Hematopoietic multipotent progenitor cell treated with erythropoietin and hydrocortisone succinate and interleukin-3 and kit ligand, for 17 days (in vitro differentiated cells): ENCODE data around the gene CCDC60.
"Not testable (repeated sequence)": the region's sequence is repeated elsewhere in the genome, so short reads cannot be mapped to it uniquely, and the experiment has no call there.

ENCODE experiments used
- DNase-seq: peaks from one replicate; pipeline ENCODE4 v3.0.0-alpha.2; 2015; ENCODE audit warnings: low spot score

CCDC60 gene

DNA sequence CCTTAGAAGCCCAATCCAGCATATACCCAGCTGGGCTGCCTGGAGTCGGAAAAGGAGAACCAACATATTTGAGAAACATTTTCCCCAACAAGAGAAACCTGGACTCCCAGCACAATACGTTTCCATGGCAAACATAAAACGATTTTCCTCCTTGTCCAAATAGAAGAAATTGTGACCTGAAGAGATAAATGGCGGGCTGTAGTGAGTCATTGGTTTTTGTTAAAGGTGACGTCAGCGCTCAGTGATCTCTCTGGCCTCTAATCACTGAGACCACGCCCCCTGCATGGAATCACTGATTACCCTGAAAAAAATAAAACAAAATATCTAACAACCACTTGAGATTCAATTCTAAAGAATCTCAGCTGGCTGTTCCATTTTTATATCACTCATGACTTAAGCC lies 6.0 kb downstream of the CCDC60 start:
- no peak for DNase-seq

DNA sequence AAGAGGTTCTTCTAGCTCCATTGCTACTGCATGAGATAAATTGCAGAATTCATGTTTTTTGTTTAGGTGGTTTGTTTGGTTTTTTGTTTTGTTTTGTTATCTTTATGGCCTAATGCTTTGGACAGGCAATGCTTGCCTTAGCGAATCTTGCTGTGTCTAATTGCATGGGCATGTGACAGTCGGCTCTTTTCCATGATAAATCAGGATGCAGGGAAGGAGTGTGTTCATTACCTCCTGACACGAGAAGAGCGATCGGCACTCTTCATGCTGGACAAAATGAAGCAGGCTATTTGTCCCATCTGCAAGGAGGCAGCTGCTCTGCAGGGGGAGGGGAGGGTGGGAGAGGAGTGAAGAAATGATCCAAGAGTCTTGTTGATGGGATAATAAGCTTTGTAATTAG lies 6.5 kb downstream of the CCDC60 start:
- no peak for DNase-seq

DNA sequence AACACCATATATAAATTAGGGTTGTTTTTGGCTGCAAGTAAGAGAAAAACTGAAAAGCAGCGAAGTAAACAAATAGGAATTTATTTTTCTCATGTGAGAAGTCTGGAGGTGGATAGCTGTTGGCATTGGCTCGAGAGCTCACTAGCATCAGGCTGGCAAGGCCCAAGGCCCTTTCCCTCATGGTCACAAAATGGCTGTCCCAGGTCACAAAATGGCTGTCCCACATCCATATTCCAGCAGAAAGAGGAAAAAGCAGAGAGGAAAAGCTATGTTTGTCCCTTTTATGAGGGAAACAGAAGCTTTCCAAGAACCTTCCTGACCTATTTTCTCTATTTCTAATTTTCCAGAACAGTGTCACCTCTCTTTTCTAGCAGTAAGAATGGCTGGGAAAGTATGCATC lies 7.5 kb downstream of the CCDC60 start:
- DNase-seq = no peak

DNA sequence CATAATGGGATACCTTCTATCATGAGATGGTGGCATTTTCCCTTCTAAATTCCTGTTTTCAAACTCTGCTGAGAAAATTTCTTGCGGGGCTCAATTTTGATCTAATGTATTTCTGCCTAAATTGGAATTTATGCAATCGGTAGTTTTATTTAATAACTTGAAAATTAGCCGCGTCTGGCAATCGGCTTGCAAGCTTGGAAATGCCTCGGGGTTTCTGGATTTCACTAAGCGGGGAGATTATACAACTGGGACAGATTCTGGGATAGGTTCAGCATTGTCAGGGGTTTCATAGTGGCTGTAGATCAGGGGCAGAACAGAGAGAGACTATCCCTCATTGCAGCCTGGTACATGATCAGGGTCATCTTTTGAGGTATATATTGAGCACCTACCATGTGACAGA lies 8.6 kb downstream of the CCDC60 start:
- no peak for DNase-seq

DNA sequence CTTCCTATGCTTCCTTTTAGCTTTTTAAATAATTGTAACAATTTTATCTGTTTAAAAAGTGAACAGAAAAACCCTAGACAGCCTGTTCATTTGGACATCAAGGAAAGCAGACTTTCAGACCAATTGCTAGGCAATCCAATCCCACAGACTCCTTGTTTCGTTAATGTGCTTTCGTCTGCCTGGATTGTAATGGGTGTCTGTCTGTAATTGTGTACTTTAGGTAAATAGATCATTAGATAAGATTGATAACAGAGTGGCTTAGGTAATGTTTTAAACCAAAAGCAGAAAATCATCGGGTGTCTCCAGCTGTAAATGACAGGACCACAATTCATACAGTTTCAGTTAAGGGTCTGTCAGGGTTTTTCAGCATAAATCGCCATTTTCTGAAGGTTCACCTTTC lies 19.6 kb downstream of the CCDC60 start:
- DNase-seq = no peak

DNA sequence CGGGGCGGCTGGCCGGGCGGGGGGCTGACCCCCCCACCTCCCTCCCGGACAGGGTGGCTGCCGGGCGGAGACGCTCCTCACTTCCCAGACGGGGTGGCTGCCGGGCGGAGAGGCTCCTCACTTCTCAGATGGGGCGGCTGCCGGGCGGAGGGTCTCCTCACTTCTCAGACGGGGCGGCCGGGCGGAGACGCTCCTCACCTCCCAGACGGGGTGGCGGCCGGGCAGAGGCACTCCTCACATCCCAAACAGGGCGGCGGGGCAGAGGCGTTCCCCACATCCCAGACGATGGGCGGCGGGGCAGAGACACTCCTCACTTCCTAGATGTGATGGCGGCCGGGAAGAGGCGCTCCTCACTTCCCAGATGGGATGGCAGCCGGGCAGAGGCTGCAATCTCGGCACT lies 25.8 kb downstream of the CCDC60 start:
- DNase-seq = not testable (repeated sequence)

DNA sequence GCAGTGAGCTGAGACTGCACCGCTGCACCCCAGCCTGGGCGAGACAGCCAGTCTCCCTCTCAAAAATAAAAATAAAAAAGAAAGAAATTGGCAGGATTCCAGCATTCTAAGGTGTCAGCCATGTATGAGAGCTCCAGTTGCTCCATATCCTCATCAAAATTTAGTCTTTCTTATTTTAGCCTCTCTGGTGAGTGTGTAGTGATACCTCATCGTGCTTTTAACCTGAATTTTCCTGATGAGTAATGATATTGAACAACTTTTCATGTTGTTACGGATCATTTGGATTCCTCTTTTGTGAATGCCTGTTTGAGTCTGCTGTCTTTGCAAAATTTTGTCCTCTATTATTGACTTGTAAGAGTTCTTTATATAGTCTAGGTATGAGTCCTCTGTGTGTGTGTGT lies 28.5 kb downstream of the CCDC60 start:
- DNase-seq = no peak

DNA sequence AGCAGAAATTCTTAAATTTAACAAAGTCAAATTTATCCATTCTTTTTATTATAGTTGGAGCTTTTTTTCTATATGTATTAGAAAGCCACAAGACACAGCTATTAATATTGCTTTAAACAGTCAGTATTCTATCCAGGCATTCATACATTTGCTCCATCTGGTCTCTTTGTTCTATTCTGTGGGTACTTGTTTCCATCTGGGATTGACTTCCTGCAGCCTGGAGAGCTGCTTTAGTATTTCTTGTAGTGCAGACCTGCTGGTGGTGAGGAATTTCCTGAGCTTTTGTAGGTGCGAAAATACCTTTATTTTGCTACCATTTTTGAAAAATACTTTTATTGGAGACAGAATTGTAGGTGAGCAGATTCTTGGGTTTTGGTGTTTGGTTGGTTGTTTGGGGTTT lies 29.0 kb downstream of the CCDC60 start:
- no peak for DNase-seq

DNA sequence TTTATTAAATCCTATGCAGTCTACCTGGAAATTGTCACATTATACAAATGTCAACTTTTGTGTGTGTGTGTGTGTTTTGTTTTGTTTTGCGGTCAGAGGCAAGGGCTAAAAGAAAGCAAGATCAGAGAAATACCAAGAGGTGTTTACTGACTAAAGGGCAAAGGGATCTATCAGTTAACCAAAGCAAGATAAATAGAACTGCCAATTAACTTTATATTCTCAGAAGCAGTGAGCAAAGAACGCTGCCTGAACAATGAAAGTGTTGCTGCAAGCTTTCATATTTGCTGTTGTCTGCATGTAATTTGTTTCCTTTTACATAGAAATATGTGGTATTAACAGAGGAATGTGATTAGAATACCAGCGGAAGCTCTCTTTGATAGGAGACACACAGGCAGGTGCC lies 30.9 kb downstream of the CCDC60 start:
- DNase-seq = no peak

DNA sequence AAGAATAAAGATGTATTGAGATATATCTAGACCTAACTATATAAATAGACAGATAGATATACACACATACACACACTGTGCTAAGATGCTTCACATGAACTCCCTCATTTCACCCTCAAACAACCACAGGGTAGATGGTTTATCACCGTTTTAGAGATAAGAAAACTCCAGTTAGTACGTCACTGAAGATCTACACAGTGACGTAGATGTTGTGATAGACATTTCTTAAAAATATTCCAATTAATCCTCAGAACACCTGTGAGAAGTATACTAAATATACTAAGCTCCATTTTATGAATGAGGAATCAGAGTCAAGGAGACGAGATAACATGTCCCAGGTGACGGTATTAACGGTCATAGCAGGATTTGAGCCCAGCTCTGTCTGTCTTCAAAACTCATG lies 31.5 kb downstream of the CCDC60 start:
- no peak for DNase-seq

DNA sequence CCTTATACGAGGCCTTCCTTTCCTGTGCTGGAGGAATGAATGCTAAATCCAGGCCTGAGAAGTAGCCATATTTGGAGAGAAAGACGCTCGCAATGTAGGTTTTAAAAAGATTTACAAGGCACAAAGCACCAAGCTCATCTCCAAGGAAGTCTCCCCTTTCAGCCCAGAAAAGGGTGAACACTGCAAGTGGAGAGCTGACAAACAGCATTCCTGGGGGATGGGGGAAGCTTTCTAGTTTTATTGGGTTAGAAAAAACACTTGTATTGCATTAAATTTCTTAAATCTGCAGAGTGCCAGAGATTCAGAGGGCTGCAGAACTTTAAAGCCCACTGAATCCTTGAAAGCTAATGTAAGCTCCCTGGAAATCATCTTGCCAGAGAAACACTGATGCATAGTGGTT lies 34.6 kb downstream of the CCDC60 start:
- DNase-seq = no peak

DNA sequence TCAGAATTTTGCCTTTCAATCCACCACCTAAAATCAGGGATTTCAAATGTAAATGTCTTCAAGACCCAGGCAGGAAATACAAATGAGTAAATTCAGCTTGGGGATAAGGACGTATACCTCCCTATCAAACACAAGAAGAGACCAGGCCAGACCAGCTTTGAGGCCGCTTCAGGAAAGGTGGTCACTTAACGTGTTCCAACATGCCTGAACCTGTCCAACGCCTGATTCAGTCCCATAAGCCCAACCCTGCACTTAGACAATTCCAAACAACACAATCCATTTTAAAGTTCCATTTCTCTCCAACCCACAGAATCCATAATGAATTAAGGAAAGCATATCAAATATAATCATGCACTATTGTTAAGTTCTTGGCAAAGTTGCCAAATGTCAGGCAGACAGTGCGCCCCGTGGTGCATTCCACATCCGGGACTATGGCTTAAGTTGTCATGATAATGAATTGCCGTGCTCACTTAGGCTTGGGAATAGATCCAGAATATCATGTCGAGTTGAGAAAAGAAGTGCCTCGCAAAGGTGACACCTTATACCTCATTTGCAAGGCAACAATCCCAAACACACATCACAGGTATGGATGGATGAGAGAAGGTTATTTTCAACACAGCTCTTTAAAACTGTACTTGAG lies 35.5 kb downstream of the CCDC60 start:
- no peak for DNase-seq

DNA sequence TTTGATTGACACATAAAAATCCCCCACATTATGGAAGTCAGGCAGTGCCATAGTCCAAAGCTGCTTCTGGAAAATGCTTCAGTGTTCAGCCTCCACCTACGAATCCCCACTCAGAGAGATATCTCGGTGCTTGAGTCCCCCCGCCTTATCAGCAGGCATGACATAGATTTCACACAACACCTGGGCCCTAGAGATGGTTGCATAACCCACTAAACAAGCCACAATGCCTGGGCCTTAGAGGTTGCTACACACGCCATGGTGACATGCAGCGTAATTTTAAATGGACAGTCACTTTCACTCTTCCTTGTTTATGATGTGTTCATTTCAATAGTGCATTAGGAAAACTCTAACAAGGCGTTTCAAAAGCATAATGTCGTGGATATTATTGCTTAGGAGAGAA lies 38.0 kb downstream of the CCDC60 start:
- no peak for DNase-seq

DNA sequence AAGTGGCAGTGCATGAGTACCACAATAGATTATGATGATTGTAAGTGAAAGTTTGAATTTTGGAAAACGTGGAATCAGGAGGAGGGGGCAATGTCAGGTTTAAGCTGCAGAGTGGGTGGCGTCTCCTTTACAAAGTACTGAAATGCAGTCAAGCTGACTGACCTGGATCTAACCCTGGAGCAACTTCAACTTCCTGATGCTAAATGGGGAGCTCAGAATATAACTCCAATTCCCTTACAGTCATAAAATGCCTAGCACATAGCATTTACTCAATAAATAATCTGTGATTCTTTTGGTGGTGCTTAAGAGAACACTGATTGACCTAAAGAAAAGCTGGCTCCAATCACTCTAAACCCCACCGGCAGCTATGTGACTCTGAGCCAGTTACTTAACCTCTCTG lies 38.5 kb downstream of the CCDC60 start:
- DNase-seq = no peak

DNA sequence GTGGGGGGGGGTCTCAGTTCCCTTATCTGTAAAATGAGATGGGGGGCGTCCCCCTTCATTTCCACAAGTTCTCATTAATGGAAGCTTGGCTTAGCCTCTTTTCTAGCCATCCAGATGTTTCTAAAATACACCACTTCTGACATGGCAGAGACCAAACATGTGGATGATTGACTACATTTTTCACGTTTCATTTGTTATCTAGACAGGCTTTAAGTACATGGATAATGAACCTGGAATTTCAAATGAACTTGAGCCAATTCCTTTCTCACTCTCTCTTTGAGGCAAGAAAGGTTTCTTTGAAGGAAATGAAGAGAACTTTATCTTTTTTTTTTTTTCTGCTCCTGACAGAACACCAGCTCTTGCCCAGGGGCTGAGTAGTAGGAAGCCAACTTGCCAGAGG lies 39.1 kb downstream of the CCDC60 start:
- DNase-seq = no peak

DNA sequence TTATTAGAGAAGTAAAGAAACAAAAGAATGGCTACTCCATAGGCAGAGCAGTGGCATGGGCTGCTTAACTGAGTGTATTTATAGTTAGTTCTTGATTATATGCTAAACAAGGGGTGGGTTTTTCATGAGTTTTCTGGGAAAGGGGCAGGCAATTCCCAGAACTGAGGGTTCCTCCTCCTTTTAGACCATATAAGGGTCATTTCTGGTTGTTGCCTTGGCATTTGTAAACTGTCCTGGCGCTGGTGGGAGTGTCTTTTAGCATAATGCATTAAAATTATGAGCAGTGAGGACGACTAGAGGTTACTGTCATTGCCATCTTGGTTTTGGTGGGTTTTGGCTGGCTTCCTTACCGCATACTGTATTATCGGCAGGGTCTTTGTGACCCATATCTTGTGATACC lies 40.1 kb downstream of the CCDC60 start:
- no peak for DNase-seq

DNA sequence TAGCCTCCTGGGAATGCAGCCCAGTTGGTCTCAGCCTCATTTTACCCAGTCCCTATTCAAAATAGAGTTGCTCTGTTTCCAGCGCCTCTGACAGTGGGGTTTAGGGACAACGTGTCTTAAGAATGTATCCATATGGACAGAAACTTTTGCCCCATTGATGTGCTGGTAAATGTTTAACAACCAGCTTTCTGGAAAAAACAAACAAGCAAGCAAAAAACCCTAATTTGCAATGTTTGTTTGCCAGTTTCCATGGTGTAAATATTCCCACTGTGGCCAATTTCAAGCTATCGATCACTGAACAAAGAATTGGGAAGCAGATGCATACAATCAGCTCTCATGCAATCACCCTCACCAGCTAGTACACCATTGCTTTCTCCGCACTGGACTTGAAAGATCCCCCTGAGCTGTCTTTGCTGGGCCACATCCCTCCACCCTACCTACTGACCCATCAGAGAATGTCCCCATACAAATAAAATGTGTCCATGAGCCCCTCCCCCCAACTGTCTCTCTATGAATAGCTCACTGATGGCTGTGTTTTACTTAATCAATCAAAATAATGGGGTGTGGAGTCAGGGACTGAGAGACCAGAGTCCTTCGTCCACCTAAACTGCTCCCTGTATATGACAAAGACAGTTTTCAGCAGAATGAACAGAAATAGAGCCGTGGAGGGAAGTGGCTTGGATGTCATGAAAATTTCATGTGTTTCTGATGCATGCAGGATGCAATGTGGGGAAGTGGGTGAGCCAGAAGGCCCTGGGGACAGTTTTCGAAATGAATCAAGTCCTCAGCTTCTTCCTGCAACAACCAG lies 40.8 kb downstream of the CCDC60 start:
- DNase-seq = no peak

DNA sequence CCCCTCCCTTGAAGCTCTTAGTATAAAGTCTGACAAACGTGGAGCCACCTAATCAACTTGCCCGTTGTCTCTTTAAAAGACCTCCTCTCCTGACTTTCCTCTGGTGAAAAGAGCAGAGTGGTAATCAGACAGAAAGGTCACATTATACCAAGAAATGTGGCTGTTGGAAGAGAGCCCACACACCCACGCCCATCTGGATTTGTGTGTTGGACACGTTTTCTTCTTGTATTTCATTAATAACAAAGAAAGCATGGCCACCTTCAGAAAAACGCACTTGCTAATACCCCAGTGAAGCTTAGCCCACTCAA lies 41.3 kb downstream of the CCDC60 start:
- no peak for DNase-seq

DNA sequence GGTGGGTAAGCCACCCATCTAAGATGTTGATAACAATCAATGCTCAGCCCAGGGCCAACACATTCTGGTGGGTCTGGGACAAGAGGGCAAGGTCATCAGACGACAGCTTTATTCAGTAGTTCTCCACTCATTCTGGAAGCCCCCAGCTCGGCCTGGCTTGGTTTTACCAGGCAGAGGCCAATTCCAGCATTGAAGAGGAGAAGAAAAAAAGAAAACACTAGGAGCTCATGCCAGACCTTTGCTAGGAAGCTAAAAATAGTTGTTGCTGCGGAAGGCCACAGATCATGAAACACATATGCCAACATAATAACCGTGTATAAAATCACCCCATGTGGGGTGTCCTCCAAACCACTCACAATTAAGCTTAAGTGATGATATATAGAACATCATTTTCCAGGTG lies 44.4 kb downstream of the CCDC60 start:
- no peak for DNase-seq

DNA sequence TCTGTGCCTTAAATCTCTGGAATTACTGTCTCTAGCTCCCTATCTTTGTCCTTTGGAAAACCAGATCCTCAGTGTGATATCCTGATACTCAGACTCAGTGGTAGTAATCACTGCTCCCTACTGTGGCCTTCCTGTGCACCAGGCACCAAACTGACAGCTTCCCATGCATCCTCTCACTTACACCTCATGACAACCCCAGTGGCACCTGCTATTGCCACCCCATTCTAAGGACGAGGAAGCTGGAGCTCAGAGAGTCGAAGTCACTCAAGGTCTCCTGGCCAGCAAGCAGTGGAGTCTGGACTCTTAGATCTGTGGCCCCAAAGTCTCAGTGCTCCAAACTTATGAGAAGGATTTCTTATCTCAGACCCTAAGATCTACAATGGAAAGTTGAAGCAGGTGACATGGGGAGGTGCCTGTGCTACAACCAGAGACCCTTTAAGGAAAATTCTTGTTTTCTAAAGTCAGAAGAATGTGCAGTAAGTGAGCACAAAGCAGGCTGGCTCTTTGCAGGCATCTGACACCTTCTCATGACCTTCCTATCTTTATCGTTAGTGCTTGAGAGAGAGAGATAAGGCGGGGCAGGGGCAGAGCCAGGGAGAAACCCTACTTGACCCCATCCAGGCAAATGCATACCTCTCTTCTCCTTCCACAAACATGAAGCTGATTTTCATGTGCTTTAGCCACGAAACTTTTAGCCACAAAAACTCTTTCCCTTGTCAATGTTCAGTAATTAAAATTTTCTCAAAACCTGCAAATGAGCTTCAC lies 47.1 kb downstream of the CCDC60 start:
- no peak for DNase-seq

DNA sequence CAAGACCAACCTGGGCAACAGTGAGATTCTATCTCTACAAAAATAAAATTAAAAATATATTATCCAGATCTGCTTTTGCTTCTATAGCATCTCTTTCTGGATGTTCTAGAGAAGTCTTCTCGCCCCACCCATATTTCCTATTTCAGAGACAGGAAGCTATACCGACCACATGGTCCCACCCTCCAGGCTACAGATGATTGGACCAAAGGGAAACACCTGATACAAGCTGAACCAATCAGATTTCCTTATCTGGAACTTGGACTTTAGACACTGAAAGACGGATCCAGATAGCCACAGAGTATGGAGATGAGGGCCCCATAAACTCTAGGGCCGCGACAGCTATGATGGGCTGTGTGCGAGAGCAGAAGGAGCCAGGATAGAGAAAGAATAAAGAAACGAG lies 48.7 kb downstream of the CCDC60 start:
- no peak for DNase-seq

DNA sequence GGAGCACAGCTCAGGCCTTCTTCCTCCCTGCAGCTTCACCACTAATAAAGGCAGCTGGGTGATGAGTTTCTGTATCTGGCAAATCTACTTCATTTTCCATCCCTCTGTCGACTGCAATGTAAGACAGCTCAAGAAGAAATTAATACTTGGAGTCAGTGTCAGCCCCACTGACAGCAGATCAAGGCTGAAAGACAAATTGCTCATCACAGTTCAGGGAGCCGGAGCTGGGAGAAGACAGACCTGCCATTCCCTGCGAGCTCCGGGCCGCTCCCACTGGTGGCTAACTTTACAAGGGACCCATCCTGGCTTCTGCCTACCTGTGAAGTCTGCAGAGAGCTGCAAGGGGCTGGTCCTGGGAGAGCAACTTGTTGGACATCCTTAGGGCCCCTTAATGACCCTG lies 49.8 kb downstream of the CCDC60 start:
- DNase-seq = no peak

DNA sequence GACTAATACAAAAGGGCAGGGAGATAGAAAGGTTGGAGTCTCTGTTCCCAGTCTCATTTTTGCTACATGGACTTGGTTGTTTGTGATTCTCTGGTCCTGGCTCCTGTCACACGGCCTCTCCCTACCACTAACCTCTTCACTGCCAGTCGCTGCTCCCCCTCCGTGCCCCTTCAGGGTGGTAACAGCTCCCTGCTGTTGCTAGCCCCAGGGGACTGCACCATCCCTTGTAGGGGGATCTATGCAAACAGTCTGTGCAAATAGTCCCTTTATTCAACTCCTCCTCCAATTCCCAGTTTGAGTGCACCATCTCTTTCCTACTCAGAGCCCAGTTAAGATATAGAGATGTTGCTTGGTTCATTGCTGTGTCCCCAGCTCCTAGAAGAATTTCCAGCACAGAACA lies 51.1 kb downstream of the CCDC60 start:
- no peak for DNase-seq

DNA sequence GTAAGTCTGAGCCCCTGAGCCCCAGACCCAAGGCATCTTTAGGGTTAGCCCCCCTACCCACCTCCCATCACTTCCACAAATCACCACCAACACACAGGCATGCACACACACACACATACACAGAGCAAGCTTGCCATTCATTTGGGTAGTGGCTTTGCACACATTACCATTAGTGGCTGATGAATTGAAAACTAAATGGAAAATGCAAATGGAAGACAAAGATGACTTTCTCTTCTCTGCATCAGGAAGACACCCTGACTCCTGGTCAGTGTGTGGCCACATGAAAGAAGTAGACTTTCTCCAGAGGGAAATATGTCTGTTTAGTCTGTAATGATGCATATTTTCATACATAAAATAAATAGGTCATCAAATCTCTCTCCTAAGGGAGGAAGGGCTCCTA lies 55.2 kb downstream of the CCDC60 start:
- DNase-seq = no peak
